Measurements from ENCODE around the gene GATA1. TPM values are rescaled to one million over a fixed set of nuclear protein-coding genes. Genes with fewer than 3 reads are reported as not detected.

The GATA1 gene
- total RNA-seq, 1 experiment from 2014 or later: not detected

- H3K36me3 Mint-ChIP-seq (ENCODE audit: insufficient read depth, unreplicated experiment): peaks cover 7% of the 10 kb centered on the region
- DNase-seq (ENCODE audit: unreplicated experiment): peak; percentile 97
- H3K27me3 Mint-ChIP-seq (ENCODE audit: insufficient read depth, unreplicated experiment): no peaks in the 10 kb centered on the region
- TF ChIP-seq, protein P1, sequence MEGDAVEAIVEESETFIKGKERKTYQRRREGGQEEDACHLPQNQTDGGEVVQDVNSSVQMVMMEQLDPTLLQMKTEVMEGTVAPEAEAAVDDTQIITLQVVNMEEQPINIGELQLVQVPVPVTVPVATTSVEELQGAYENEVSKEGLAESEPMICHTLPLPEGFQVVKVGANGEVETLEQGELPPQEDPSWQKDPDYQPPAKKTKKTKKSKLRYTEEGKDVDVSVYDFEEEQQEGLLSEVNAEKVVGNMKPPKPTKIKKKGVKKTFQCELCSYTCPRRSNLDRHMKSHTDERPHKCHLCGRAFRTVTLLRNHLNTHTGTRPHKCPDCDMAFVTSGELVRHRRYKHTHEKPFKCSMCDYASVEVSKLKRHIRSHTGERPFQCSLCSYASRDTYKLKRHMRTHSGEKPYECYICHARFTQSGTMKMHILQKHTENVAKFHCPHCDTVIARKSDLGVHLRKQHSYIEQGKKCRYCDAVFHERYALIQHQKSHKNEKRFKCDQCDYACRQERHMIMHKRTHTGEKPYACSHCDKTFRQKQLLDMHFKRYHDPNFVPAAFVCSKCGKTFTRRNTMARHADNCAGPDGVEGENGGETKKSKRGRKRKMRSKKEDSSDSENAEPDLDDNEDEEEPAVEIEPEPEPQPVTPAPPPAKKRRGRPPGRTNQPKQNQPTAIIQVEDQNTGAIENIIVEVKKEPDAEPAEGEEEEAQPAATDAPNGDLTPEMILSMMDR (IDR thresholded peaks at IDR 0.05; ENCODE audit: unreplicated experiment): no peak
- peaks cover 5% of the 10 kb centered on the region for H3K4me1 Mint-ChIP-seq (ENCODE audit: insufficient read depth, unreplicated experiment)
- ChIA-PET POLR2A (interaction anchor here (0.5 to 2.2 kb wide), 23 partner anchors 10 to 469 kb away, joined by 3 to 10 read pairs (median 4); partner anchors contain the start of genes GRIPAP1, OTUD5, PIM2 and PQBP1), CTCF (interaction anchor here (0.7 kb wide), 1 partner anchor 53 kb away, joined by 3 read pairs; no protein-coding TSS in a partner anchor)
- no TSS peak for BruUV-seq (replicated peaks)
- peak within 1 kb of the TSS; percentile 92 for H3K4me3 Mint-ChIP-seq (ENCODE audit: unreplicated experiment)
- H3K27ac Mint-ChIP-seq (ENCODE audit: low read depth, unreplicated experiment): peak within 1 kb of the TSS; percentile 100
- intact Hi-C loops (cut with micrococcal nuclease): loop anchor here (5.0 kb wide), 1 partner anchor 116 kb away; the partner anchor contains the start of gene PIM2
- no peaks in the 10 kb centered on the region for H3K9me3 Mint-ChIP-seq (ENCODE audit: unreplicated experiment)
Measured at GRCh38 chrX:48801280-48802088, 15.1 kb downstream of the GATA1 start, which contains the start of gene HDAC6. Gene HDAC6 (plus strand): TSS chrX:48802067. CDS start chrX:48802693, 626 bp downstream.

GRCh38 chrX:48802089-48802904 is 15.9 kb downstream of the GATA1 start:
- ChIA-PET CTCF (interaction anchor here (0.7 kb wide), 1 partner anchor 53 kb away, joined by 3 read pairs; no protein-coding TSS in a partner anchor), POLR2A (interaction anchor here (0.7 to 2.2 kb wide), 19 partner anchors 10 to 468 kb away, joined by 3 to 10 read pairs (median 4); partner anchors contain the start of genes OTUD5, PIM2, PQBP1 and SLC35A2)
- Mint-ChIP-seq H3K27ac (ENCODE audit: low read depth, unreplicated experiment) (peak overlapping the region; percentile 100), H3K27me3 (ENCODE audit: insufficient read depth, unreplicated experiment) (no peaks in the 10 kb centered on the region), H3K4me3 (ENCODE audit: unreplicated experiment) (peak overlapping the region; percentile 92), H3K9me3 (ENCODE audit: unreplicated experiment) (no peaks in the 10 kb centered on the region), H3K36me3 (ENCODE audit: insufficient read depth, unreplicated experiment) (peaks cover 13% of the 10 kb centered on the region), H3K4me1 (ENCODE audit: insufficient read depth, unreplicated experiment) (peaks cover 5% of the 10 kb centered on the region)
- intact Hi-C loops (cut with micrococcal nuclease): loop anchor here (5.0 kb wide), 1 partner anchor 115 kb away; the partner anchor contains the start of gene PIM2
- no TSS peak for BruUV-seq (replicated peaks)
- TF ChIP-seq, protein P1 (IDR thresholded peaks at IDR 0.05; ENCODE audit: unreplicated experiment): no peak
- DNase-seq (ENCODE audit: unreplicated experiment): peak; percentile 83

DNA sequence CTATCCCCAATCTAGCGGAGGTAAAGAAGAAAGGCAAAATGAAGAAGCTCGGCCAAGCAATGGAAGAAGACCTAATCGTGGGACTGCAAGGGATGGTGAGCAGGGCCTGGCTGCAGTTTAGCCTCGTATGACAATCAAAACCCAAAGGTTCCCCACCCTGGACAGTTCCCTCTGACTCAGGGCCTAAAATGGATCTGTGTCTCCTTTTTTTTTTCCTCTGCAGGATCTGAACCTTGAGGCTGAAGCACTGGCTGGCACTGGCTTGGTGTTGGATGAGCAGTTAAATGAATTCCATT is 16.5 kb downstream of the GATA1 start:
- intact Hi-C loops (cut with micrococcal nuclease): loop anchor here (5.0 kb wide), 1 partner anchor 114 kb away; the partner anchor contains the start of gene PIM2

More for the DNA sequence above, 16.5 kb downstream of the GATA1 start:
- Mint-ChIP-seq H3K27ac (ENCODE audit: low read depth, unreplicated experiment) (no peak overlapping the region), H3K4me3 (ENCODE audit: unreplicated experiment) (peak overlapping the region; percentile 92), H3K9me3 (ENCODE audit: unreplicated experiment) (no peaks in the 10 kb centered on the region), H3K27me3 (ENCODE audit: insufficient read depth, unreplicated experiment) (no peaks in the 10 kb centered on the region), H3K36me3 (ENCODE audit: insufficient read depth, unreplicated experiment) (peaks cover 13% of the 10 kb centered on the region), H3K4me1 (ENCODE audit: insufficient read depth, unreplicated experiment) (peaks cover 5% of the 10 kb centered on the region)
- no TSS peak for BruUV-seq (replicated peaks)
- TF ChIP-seq, protein P1 (IDR thresholded peaks at IDR 0.05; ENCODE audit: unreplicated experiment): no peak
- ChIA-PET POLR2A (interaction anchor here (0.7 to 2.2 kb wide), 3 partner anchors 10 to 303 kb away, joined by 3 to 10 read pairs (median 3); partner anchors contain the start of genes PQBP1 and TIMM17B), CTCF (no interaction called here)
- no peak for DNase-seq (ENCODE audit: unreplicated experiment)

All from MCF 10A (cell line).